Mesenchymal stem cell (in vitro differentiated cells and primary cell): Measurements from ENCODE around the gene SRL.
A peak's percentile ranks its signal among the peaks of the same experiment; 100 is the strongest.

ENCODE experiments used
- DNase-seq: peaks from one replicate; pipeline ENCODE4 v3.0.0-alpha.2; 2013
- H2AFZ ChIP-seq: one replicate; pipeline ENCODE4 v1.6.1; 2013; ENCODE audit warnings: low read depth, mild to moderate bottlenecking, control low read depth, inconsistent platforms, low read length, moderate library complexity
- H2AK5ac ChIP-seq: 2 replicates; pipeline ENCODE4 v1.6.1; 2013; ENCODE audit warnings: low read length, moderate library complexity, mild to moderate bottlenecking, inconsistent platforms; ENCODE audit not compliant: severe bottlenecking
- H2BK120ac ChIP-seq: one replicate; pipeline ENCODE4 v1.6.1; 2013; ENCODE audit warnings: low read depth, mild to moderate bottlenecking, inconsistent platforms, low read length, moderate library complexity
- H2BK12ac ChIP-seq, 2 experiments: one replicate each; pipeline ENCODE4 v1.6.1; 2013; ENCODE audit warnings: inconsistent platforms in 2 of 2, low read length in 2 of 2, mild to moderate bottlenecking in 2 of 2, moderate library complexity in 2 of 2, control low read depth in 1 of 2
- H2BK15ac ChIP-seq: one replicate; pipeline ENCODE4 v1.6.1; 2013; ENCODE audit warnings: mild to moderate bottlenecking, low read depth, inconsistent platforms; ENCODE audit not compliant: poor library complexity, severe bottlenecking
- H2BK5ac ChIP-seq: 2 replicates; pipeline ENCODE4 v1.6.1; 2013; ENCODE audit warnings: low read depth, mild to moderate bottlenecking, low read length, control low read depth, inconsistent platforms; ENCODE audit not compliant: poor library complexity, severe bottlenecking
- H3K14ac ChIP-seq, 2 experiments: one replicate each; pipeline ENCODE4 v1.6.1; 2013; ENCODE audit warnings: inconsistent platforms in 2 of 2, low read length in 2 of 2, control low read depth in 1 of 2, mild to moderate bottlenecking in 1 of 2, moderate library complexity in 1 of 2
- H3K18ac ChIP-seq, 2 experiments: one replicate each; pipeline ENCODE4 v1.6.1; 2013; ENCODE audit warnings: inconsistent platforms in 2 of 2, low read length in 2 of 2, control low read depth in 1 of 2, low read depth in 1 of 2, mild to moderate bottlenecking in 1 of 2
- H3K23ac ChIP-seq, 2 experiments: one replicate each; pipeline ENCODE4 v1.6.1; 2013; ENCODE audit warnings: inconsistent platforms in 2 of 2, low read length in 2 of 2, mild to moderate bottlenecking in 2 of 2, moderate library complexity in 2 of 2, control low read depth in 1 of 2
- H3K27ac ChIP-seq: 2 replicates; pipeline ENCODE4 v1.5.1; 2013; ENCODE audit warnings: mild to moderate bottlenecking, moderate library complexity, low read length, control low read depth, inconsistent platforms; ENCODE audit not compliant: poor library complexity, severe bottlenecking
- H3K27me3 ChIP-seq, 2 experiments: 2 replicates each; pipeline versions ENCODE4 v1.6.1 to v1.7.0; 2013; ENCODE audit warnings: low read length in 2 of 2, mild to moderate bottlenecking in 2 of 2, moderate library complexity in 2 of 2, control low read depth in 1 of 2, inconsistent platforms in 1 of 2; ENCODE audit not compliant: control insufficient read depth in 1 of 2, insufficient read depth in 1 of 2
- H3K36me3 ChIP-seq, 2 experiments: 2 replicates each; pipeline versions ENCODE4 v1.6.1 to v1.7.0; 2013; ENCODE audit warnings: low read length in 2 of 2, control low read depth in 1 of 2, inconsistent platforms in 1 of 2, low read depth in 1 of 2, mild to moderate bottlenecking in 1 of 2; ENCODE audit not compliant: insufficient read depth in 2 of 2, control insufficient read depth in 1 of 2
- H3K4ac ChIP-seq, 2 experiments: one replicate each; pipeline ENCODE4 v1.6.1; 2013; ENCODE audit warnings: inconsistent platforms in 2 of 2, low read length in 2 of 2, mild to moderate bottlenecking in 2 of 2, moderate library complexity in 2 of 2, control low read depth in 1 of 2, low read depth in 1 of 2
- H3K4me1 ChIP-seq: 2 replicates; pipeline ENCODE4 v1.6.1; 2013; ENCODE audit warnings: low read depth, low read length, control low read depth; ENCODE audit not compliant: control insufficient read depth, insufficient read depth
- H3K4me2 ChIP-seq: 2 replicates; pipeline ENCODE4 v1.6.1; 2013; ENCODE audit warnings: low read length, mild to moderate bottlenecking, inconsistent platforms; ENCODE audit not compliant: poor library complexity, severe bottlenecking
- H3K4me3 ChIP-seq, 2 experiments: 2 replicates each; pipeline versions ENCODE4 v1.5.1 to v1.7.0; 2013; ENCODE audit warnings: low read length in 2 of 2, mild to moderate bottlenecking in 2 of 2, control low read depth in 1 of 2, low read depth in 1 of 2; ENCODE audit not compliant: insufficient read depth in 1 of 2
- H3K79me1 ChIP-seq: replicated peaks from 2 replicates; pipeline ENCODE4 v1.6.1; 2013; ENCODE audit warnings: mild to moderate bottlenecking, control low read depth, low read length, inconsistent platforms; ENCODE audit not compliant: poor library complexity, severe bottlenecking
- H3K9ac ChIP-seq: 2 replicates; pipeline ENCODE4 v1.7.0; 2013; ENCODE audit warnings: mild to moderate bottlenecking, low read length, moderate library complexity
- H3K9me3 ChIP-seq: 2 replicates; pipeline ENCODE4 v1.7.0; 2013; ENCODE audit warnings: mild to moderate bottlenecking, low read length; ENCODE audit not compliant: control insufficient read depth
- H4K8ac ChIP-seq: one replicate; pipeline ENCODE4 v1.6.1; 2013; ENCODE audit warnings: inconsistent platforms, mild to moderate bottlenecking, low read length, moderate library complexity
- H4K91ac ChIP-seq: one replicate; pipeline ENCODE4 v1.6.1; 2013; ENCODE audit warnings: mild to moderate bottlenecking, low read length, inconsistent platforms
- WGBS: methylation state at CpG from one replicate; pipeline ENCODE4 v1.1.7; 2013; ENCODE audit warnings: mixed read lengths; 5-methylcytosine and 5-hydroxymethylcytosine counted together

Gene SRL

GRCh38 chr16:4241258-4241927 lies 487 bp downstream of the SRL start:
- Histone ChIP-seq H3K27ac (no peak overlapping the region), H3K4ac (no peak overlapping the region), H3K14ac (no peak overlapping the region), H2AFZ (no peak overlapping the region), H3K23ac (no peak overlapping the region), H3K36me3 (no peaks in the 10 kb centered on the region), H3K4me1 (peaks cover 2% of the 10 kb centered on the region), H3K4me2 (no peak overlapping the region), H3K79me1 (no peaks in the 10 kb centered on the region), H2AK5ac (no peak overlapping the region), H2BK120ac (no peak overlapping the region), H4K8ac (no peak overlapping the region), H4K91ac (no peak overlapping the region), H3K9ac (no peak overlapping the region), H3K9me3 (no peaks in the 10 kb centered on the region), H3K4me3 (no peak overlapping the region), H3K18ac (no peak overlapping the region), H3K27me3 (peaks cover 0 to 68% of the 10 kb centered on the region in 2 experiments), H2BK15ac (no peak overlapping the region), H2BK5ac (no peak overlapping the region), H2BK12ac (no peak overlapping the region)
- no peak for DNase-seq
- WGBS = 86% methylated on average over 17 of the region's 17 CpGs

- WGBS = 69% methylated on average over 12 of the region's 12 CpGs
- Histone ChIP-seq H2AFZ (no peak overlapping the region), H3K9me3 (no peaks in the 10 kb centered on the region), H2AK5ac (no peak overlapping the region), H3K4ac (no peak overlapping the region), H2BK12ac (no peak overlapping the region), H3K9ac (no peak overlapping the region), H3K36me3 (no peaks in the 10 kb centered on the region), H3K27ac (no peak overlapping the region), H3K23ac (peak overlapping the region in 1 of 2 experiments; percentile 79), H2BK15ac (no peak overlapping the region), H3K27me3 (peaks cover 0 to 67% of the 10 kb centered on the region in 2 experiments), H2BK120ac (no peak overlapping the region), H2BK5ac (no peak overlapping the region), H3K14ac (no peak overlapping the region), H4K91ac (no peak overlapping the region), H3K4me2 (no peak overlapping the region), H4K8ac (no peak overlapping the region), H3K4me1 (peaks cover 2% of the 10 kb centered on the region), H3K18ac (no peak overlapping the region), H3K79me1 (no peaks in the 10 kb centered on the region), H3K4me3 (no peak overlapping the region)
- no peak for DNase-seq
These were observed 1.3 kb downstream of the SRL start for GRCh38 chr16:4240624-4241023.

- peaks cover 2% of the 10 kb centered on the region for H3K4me1 ChIP-seq
- H3K4me3 ChIP-seq = no peak overlapping the region
- no peak overlapping the region for H3K4ac ChIP-seq
- peaks cover 0 to 72% of the 10 kb centered on the region in 2 experiments for H3K27me3 ChIP-seq
- H2AFZ ChIP-seq = no peak overlapping the region
- no peaks in the 10 kb centered on the region for H3K79me1 ChIP-seq
- H2BK15ac ChIP-seq = peak overlapping the region; percentile 6
- H2BK120ac ChIP-seq = no peak overlapping the region
- no peak overlapping the region for H4K8ac ChIP-seq
- H3K9ac ChIP-seq = no peak overlapping the region
- no peaks in the 10 kb centered on the region for H3K9me3 ChIP-seq
- H3K23ac ChIP-seq = no peak overlapping the region
- WGBS = 89% methylated on average over 19 of the region's 19 CpGs
- H4K91ac ChIP-seq = no peak overlapping the region
- no peak overlapping the region for H2BK12ac ChIP-seq
- H3K18ac ChIP-seq = no peak overlapping the region
- H2BK5ac ChIP-seq = no peak overlapping the region
- no peak overlapping the region for H3K27ac ChIP-seq
- H3K14ac ChIP-seq = no peak overlapping the region
- no peak overlapping the region for H3K4me2 ChIP-seq
- no peaks in the 10 kb centered on the region for H3K36me3 ChIP-seq
- H2AK5ac ChIP-seq = no peak overlapping the region
- no peak for DNase-seq
These were observed 2.2 kb downstream of the SRL start for GRCh38 chr16:4239682-4240175.

GRCh38 chr16:4239020-4239419 lies 2.9 kb downstream of the SRL start:
- Histone ChIP-seq H2BK120ac (no peak overlapping the region), H2AK5ac (no peak overlapping the region), H3K18ac (no peak overlapping the region), H3K36me3 (no peaks in the 10 kb centered on the region), H2BK5ac (no peak overlapping the region), H3K14ac (peak overlapping the region in 1 of 2 experiments; percentile 44), H3K4me2 (no peak overlapping the region), H3K9me3 (no peaks in the 10 kb centered on the region), H4K8ac (no peak overlapping the region), H3K23ac (no peak overlapping the region), H2BK15ac (no peak overlapping the region), H2BK12ac (no peak overlapping the region), H3K4ac (no peak overlapping the region), H3K4me1 (peaks cover 2% of the 10 kb centered on the region), H3K9ac (no peak overlapping the region), H3K27ac (no peak overlapping the region), H3K4me3 (no peak overlapping the region), H3K27me3 (peaks cover under 1 to 66% of the 10 kb centered on the region in 2 experiments), H2AFZ (no peak overlapping the region), H3K79me1 (no peaks in the 10 kb centered on the region), H4K91ac (no peak overlapping the region)
- 95% methylated on average over 5 of the region's 5 CpGs for WGBS
- DNase-seq = no peak
